GM12892 (cell line): ENCODE results near the gene RASL12.
"Not testable (repeated sequence)": the region's sequence is repeated elsewhere in the genome, so short reads cannot be mapped to it uniquely, and the experiment has no call there.

ENCODE experiments used
- DNase-seq: peaks from one replicate; pipeline ENCODE4 v3.0.0; 2011; ENCODE audit not compliant: insufficient read length
- FAIRE-seq: peaks from 2 replicates; lab custom pipeline; 2011; peaks lifted over from hg19 to GRCh38; lab: Jason Lieb, UNC
- POLR2A ChIP-seq: IDR thresholded peaks from 2 replicates; pipeline ENCODE4 v1.6.1; 2011; ENCODE audit warnings: low read depth, low read length, control low read depth
- POLR2AphosphoS5 ChIP-seq: IDR thresholded peaks from 2 replicates; pipeline ENCODE4 v1.6.1; 2011; ENCODE audit warnings: low read depth, low read length, control low read depth
- TAF1 ChIP-seq: IDR thresholded peaks from 2 replicates; pipeline ENCODE4 v1.6.1; 2011; ENCODE audit warnings: low read depth, mild to moderate bottlenecking, control low read depth, low read length, borderline replicate concordance

Gene RASL12

GRCh38 chr15:65099336-65099735 is 31.5 kb upstream of the RASL12 start:
- TF ChIP-seq TAF1 (no peak), POLR2A (no peak), POLR2AphosphoS5 (no peak)
- no peak for FAIRE-seq
- DNase-seq: no peak

DNA sequence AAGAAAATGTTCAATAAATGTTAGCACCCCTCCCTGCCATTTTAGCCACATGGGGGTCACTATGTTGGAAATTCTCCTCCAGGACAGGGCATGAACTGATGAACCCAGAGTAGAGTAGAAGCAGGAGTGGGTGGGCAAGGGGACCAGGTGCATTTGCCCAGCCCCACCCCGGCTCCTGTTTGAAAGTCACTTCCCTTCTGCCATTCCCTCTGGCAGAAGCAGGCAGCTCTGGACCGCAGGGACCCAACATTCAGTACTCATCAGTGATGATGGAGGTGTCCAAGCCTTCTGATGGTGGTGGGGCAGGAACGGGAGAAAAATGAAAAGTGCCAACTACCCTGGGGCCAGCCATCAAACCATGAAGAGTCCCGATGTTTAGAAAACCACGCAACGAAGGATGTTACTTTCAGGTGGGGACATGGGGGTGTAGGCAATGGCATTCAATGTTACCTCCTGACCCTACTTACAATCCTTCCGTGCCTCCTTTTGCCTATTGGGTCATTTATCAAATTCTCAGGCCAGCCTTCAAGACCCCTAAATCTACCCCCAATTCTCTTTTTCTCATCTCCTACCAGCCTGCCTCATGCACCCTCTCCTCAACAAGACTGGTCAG is 30.0 kb upstream of the RASL12 start:
- no peak for DNase-seq
- TF ChIP-seq POLR2AphosphoS5: no peak
- no peak for FAIRE-seq

DNA sequence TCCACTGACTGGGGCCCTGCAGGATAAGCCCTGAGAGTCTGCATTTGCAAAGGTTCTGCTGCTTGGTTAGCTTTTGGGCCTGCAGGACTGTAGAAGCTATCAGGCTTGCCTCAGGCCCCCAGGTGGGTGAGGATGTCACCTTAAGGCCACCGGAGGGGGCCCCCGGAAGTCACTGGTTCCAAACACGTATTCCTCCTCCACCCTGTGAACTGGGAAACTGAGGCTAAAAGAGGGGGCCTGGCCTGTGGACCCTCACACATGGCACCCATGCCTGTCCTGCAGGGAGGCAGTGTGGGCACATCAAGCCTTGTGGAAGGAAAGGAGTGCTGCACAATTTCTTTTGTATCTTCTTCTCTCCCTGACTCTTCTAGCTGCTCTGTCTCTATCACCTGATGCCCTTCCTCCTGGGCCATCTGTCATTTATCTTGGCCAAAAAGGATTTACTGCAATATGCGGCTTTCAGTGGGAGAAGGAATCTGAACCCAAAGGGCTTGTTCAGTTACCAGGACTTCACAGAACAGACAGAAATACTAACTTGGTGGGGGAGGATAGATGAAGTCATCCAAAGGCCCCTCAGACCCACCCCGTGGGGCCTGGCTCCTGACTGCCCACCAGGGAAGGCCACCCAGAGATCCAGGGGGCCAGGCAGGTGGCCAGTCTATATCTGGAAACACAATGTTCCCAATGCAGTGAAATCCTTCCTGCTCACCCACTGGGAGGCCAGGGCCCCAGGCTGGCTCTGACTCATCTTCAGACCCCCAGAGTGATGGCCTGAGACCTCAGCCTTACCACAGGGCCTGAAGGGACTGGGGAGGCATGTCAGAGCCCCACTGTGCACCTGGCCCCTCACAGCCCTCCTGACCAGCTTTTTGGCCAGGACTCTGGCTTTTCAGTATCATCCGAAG is 28.9 kb upstream of the RASL12 start:
- FAIRE-seq (no peak), DNase-seq (no peak)

DNA sequence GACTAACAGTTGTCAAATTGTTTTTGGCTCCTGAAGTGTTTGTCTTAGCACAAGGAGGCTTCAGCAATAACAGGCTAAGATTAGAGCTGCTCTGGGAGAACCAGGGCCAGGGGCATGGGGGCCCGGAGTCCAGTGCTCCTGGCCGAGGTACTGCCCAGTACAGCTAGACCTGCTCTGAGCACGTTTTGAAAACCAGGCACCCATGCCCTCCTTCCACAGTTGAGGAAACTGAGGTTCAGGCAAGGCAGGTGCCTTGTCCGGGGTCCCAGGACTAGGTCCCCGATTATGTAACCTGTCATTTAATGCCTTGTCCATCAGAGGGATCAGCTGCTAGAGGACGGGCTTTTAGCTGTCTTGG is 27.9 kb upstream of the RASL12 start:
- TF ChIP-seq POLR2AphosphoS5 (no peak), POLR2A (no peak), TAF1 (no peak)
- no peak for DNase-seq
- no peak for FAIRE-seq

More for the DNA sequence above, 28.9 kb upstream of the RASL12 start:
- TF ChIP-seq TAF1: no peak
- TF ChIP-seq POLR2A: no peak
- TF ChIP-seq POLR2AphosphoS5: no peak

DNA sequence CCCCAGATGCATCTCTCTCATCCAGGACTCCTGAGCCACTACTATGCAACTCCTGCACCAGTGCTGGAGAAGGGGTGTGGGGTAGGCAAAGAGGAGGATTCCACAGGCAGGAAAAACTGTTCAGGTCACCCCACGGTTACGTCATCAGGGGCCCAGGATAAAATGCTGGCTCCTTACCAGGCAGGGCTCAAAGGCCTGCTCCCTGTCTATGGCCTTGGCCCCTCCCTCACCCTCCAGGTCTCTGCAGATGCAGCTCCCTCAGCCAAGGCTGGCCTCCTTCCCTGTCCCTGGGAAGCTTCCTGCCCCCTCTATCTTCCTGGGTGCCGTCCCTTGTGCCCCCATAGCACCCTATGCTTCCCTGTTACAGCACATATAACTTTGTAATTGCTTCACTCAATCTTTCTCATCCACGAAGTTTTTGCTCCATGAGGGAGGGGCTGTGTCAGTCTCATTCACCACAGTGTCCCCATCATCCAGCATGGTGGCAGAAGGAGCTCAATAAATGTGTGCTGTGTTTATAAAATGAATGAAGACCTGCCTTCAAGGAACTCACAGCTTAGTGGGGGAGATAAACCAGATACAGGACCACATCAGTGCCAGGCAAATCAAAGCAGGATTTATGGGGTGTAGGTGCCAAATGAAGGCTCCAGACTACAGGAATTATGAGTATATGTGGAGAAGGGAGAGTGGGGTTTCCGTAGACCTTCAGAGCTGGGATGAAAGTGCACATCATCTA is 27.4 kb upstream of the RASL12 start:
- no peak for FAIRE-seq
- DNase-seq: no peak
- TF ChIP-seq POLR2AphosphoS5 (no peak), TAF1 (no peak), POLR2A (no peak)

GRCh38 chr15:65094294-65094995 is 26.7 kb upstream of the RASL12 start:
- DNase-seq (no peak), FAIRE-seq (no peak)
- no peak for TF ChIP-seq POLR2AphosphoS5
- TF ChIP-seq TAF1: no peak
- TF ChIP-seq POLR2A: no peak

DNA sequence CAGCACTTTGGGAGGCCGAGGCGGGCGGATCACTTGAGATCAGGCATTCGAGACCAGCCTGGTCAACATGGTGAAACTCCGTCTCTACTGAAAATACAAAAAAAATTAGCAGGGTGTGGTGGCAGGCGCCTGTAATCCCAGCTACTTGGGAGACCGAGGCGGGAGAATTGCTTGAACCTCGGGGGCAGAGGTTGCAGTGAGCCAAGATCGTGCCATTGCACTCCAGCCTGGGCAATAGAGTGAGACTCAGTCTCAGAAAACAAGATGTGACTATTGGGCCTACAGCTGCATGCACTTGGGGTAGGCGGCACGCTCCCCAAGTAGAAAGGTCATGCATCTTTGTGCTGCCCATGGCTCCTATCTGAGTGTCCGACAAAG is 26.0 kb upstream of the RASL12 start:
- not testable (repeated sequence) for FAIRE-seq

DNA sequence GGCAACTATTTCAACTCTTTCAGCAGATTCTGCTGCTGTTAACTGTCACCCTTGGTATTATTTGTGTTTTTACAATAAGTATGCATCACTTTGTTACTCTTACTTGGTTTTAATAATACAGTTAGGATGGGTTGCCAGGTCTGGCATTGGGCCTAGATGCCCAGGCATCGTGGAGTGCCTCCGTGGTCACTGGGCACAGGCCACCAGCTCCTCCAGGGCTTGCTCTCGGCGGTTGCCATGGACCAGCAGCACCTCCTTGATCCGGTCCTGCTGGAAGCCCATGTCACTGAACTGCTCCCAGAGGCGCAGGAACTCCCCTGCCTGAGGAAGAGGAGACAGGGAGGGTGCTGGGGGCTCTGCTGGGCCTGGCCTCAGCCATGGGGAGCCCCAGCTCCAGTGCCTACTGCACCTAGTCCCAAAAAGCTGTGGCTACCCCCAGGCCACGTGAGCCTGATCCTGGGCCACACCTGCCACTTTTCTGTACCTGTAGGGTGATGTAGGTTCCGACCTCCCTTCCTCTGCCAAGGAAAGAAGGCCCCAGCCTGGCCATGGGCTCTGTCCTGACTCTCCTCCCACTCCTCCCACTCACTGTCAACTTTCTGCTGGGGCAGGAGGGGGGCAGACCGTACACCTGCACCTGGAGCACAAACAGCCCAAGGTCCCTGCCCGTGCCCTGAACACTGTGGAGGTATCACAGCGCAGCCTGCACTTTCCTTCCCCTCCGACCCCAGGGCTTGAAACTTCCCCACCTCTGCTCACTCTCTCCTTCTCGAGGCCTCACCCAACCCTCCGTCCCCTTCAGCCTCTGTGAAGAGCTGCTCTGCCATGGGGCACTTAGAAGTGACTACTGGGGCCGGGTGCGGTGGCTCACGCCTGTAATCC is 25.4 kb upstream of the RASL12 start:
- DNase-seq (no peak), FAIRE-seq (no peak)
- TF ChIP-seq TAF1: no peak

More for the DNA sequence above, 26.0 kb upstream of the RASL12 start:
- DNase-seq: not testable (repeated sequence)

- FAIRE-seq (no peak), DNase-seq (no peak)
- no peak for TF ChIP-seq TAF1
- TF ChIP-seq POLR2AphosphoS5: no peak
- TF ChIP-seq POLR2A: no peak
These were observed 24.4 kb upstream of the RASL12 start for GRCh38 chr15:65091946-65092770.

- no peak for FAIRE-seq
These were observed 21.5 kb upstream of the RASL12 start for GRCh38 chr15:65089206-65089824.

More at GRCh38 chr15:65089206-65089824, 21.5 kb upstream of the RASL12 start:
- no peak for TF ChIP-seq POLR2AphosphoS5
- TF ChIP-seq POLR2A: no peak
- no peak for TF ChIP-seq TAF1
- no peak for DNase-seq
